ENCODE measurements around the gene TCF3.

DNA sequence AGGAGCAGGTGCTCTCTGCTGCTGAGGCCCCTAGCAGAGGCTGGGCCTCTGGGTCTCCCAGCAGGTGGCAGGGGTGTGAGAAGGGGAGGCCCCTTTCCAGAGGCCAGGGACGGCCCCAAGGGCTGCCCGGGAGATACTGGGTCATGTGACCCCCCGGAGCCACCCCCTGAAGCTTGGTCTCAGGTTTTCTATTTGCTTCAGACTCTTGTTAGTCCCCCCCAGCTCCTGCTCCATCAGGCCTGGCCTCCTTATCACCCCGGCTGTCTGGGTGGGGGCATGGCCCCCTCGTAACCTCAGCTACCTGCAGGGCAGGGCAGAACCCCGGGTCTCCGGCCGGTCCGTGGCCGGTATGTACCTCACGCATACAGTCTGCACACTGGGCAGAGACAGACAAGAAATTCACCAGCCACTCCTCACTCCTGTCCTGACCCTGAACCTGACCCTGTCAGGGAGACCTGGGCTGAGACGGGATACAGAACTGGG lies 13.2 kb upstream of the TCF3 start:
- TF ChIP-seq POLR2AphosphoS5 (IDR thresholded peaks at IDR 0.05) (no peak), POLR2A (IDR thresholded peaks at IDR 0.05) (no peak)
